Cerebellar nuclear complex (tissue), 1 donor: ENCODE measurements around the gene MAP2K2.

Experiments
- DNase-seq, 2 experiments: peaks; one replicate each; lab custom pipeline; 2025; lab: John Stamatoyannopoulos, UW

Gene MAP2K2

DNA sequence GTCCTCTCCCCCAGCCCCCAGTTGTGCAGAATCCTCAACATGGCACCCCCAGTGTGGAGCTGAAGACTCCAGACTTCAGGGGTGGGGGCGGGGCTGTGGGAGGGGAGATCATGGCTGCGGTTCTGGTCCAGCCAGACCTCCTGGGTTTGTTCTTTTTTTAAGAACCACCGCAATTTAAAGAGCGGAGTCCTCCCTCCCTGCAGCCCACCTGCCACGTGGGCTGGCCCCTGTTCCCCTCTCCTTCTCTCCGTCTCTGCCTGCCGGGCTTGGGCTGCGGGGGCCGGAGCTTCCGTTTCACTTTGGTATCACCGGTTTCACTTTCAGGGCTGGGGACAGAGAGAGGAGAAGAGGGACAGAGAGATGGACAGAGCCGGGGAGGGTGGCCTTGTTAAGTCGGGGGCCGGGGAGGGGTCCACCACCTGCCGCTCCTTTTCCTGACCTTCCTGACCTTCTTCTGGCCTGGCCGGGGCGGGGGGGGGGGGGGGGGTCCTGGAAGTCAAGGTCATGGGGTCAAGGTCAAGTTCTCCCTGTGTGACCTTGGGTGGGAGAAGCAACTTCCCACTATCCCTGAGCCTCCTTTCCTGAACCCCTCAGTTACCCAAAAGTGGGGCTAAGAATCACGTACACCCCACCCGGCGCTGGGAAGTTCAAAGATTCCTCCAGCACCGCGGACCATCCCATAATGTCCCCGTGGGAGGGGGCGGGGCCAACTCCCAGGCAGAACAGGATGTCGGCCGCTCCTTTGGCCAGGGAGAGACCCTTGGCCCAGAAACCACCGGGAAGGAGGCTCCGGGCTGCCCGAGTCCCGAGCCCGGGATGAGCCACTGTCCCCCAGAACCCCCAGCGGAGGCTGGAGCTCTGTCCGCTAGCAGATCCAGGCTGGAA, 45.9 kb downstream of the MAP2K2 start:
- DNase-seq = no peak

DNA sequence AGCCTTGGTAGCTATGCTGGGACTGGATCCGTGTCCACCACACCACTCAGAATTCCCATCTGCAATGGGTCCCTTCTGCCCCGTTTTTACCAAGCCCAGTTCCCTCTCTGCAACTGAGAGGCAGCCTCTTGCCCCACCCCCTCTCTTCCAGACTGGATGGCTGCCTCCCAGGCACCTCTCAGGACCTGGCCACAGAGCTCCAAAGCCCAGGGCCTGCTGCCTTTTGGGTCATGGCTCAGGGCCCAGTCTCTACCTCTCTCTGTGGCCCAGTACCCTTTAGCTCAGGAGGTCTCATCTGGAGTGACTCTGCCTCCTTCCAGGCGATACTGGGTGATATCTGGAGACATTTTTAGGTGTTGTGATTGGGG, 46.9 kb downstream of the MAP2K2 start:
- no peak for DNase-seq

DNA sequence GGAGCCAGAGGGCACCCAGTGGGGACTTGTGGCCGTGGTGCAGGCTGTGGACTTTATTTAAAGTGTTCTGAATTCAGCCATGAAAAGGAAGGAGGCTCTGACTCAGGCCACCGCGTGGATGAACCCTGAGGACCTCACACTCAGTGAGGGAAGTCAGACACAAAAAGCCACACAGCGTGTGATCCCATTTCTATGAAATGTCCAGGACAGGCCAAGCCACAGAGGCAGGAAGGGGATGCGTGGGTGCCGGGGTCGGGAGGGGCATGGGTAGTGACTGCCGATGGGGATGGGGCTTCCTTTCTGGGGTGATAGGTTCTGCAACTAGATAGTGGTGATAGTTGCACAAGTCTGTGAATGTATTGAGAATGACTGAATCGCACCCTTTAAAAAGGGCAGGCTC, 48.5 kb downstream of the MAP2K2 start:
- DNase-seq = no peak

DNA sequence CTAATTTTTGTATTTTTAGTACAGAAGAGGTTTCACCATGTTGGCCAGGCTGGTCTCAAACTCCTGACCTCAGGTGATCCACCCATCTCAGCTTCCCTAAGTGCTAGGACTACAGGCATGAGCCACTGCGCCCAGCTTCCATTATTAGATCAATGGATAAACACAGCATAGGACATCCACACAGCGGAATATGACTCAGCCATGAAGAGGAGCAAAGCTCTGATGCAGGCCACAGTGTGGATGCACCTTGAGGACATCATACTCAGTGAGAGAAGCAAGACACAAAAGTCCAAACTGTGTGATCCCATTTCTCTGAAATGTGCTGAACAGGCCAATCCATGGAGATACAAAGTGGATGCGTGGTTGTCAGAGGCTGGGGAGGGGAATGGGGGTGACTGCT, 52.3 kb downstream of the MAP2K2 start:
- no peak for DNase-seq

DNA sequence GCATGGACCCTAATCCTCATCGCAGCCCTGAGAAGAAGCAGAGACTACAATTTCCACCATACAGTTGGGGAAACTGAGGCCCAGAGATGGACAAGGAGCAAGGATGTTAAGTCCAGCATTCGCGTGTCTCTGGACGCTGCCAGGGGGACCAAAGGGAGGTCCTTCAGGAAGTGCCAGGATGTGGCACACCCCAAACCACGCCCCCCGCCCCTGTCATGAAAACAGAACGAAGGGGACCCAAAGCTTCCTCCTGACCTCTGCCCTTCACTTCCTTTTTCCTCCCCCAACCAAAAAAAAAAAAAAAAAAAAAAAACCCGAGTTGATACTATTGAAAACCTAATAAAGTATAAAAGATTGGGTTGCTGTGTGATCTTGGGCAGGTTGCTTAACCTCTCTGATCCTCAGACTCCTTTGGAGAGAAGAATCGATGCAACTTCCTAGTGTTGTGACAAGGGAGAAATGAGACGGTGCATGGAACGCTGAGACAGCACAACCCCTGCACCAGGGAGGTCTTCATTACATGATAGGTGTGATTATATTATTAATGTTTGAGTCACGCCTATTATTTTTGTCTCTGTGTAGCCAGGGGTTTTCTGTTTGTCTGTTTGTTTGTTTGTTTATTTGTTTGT, 54.5 kb downstream of the MAP2K2 start:
- no peak for DNase-seq

DNA sequence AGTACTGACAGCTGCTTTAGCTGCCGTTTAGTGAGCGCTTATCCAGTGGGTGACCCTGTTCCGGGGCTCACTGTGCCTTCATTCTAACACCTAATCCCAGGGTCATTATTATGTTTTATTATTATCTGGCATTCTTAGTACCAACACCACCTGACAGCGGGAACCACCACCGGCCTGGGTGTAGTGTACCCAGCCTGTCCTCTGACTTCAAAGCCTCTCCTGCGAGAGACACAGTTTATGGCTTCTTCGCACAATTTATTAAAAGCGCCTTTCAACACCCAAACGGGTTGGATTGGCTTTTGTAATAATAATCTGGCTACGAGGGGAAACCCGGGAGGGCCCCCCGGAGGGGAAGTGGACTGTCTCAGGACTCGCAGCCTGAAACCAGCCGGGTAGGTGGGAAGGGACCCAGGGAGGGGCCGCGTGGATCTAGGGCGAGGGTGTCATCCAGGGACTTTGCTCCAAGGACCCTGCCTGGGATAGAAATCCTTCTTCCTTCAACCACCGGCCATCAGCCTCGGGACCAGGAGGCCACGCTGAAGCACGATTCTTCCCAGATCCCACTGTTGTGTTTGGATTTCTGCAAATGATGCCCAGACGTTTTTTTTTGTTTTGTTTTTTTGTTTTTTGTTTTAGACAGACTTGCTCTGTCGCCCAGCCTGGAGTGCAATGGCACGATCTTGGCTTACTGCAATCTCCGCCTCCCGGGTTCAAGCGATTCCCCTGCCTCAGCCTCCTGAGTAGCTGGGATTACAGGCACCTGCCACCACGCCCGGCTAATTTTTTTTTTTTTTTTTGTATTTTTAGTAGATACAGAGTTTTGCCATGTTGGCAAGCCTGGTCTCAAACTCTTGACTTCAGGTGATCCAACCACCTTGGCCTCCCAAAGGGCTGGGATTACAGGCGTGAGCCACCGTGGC, 55.6 kb downstream of the MAP2K2 start:
- no peak for DNase-seq

DNA sequence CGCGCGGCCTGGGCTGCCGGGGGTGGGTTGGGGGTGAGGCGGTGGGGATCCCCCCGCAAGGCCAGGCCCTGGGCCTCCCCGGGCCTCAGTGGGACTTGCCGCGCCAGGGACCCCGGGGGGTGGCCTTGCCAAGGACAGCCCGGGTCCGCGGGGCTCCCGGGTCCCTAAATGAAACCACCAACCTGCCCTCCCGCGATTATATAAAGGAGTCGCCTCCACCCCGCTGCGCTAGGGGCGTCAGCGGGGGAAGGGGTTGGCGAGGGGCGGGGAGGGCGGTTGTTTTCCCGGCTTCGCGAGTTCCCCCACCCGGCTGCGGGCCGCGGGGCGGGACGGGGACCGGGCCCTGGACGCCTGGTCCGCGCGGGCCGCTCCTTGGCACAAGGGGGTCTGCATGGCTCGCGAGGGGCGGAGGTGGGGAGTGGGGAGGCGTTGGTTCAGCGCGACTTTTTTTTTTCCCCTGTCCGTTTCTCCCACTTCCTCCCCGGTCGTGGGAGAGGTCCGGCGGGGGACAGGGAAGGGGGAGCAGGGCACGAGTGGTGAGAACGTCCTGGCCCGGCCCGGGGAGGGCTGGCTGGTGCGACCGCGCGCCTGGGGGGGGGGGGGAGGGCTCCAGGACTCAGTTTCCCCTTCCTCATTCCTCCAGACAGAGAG, 56.4 kb downstream of the MAP2K2 start:
- no peak for DNase-seq

DNA sequence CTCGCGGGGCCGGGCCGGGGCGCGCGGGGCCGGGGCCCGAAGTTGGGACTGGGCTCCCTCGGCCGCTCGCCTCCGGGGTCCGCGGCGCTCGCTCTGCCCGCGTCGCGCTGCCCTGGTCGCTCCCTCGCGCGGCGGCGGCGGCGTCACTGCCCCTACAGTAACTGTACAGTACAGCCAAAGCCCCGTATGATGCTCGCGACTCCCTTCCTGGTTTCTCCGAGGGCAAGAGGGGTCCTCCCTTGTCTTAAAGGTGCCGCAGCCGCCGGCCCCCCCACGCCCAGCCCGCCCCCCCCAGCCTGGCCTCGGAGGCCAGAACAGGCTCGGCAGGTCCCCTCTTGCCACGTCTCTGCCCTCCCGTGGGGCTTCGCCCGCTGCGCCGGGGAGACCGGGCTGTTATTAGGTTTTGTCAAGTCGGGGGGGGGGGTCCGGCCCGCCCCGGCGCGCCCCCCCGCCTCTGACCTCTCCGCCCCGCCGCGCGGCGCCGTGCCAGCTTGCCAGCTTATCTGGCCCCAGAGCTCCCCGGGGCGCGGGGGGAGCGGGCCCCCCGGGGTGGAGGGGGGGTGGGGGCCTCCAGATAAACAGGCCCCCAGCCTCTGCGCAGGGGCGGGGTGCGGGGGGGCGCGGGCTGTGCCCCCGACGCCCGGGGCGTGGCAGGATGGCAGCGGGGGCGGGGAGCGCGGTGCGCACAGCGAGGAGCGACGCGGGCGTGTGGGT, 57.1 kb downstream of the MAP2K2 start, which contains the start of gene ZBTB7A:
Gene ZBTB7A (minus strand): TSS at position 218 of the 714 bp plus-strand sequence. CDS start 11,667 bp downstream, outside the sequence.
- no peak for DNase-seq

DNA sequence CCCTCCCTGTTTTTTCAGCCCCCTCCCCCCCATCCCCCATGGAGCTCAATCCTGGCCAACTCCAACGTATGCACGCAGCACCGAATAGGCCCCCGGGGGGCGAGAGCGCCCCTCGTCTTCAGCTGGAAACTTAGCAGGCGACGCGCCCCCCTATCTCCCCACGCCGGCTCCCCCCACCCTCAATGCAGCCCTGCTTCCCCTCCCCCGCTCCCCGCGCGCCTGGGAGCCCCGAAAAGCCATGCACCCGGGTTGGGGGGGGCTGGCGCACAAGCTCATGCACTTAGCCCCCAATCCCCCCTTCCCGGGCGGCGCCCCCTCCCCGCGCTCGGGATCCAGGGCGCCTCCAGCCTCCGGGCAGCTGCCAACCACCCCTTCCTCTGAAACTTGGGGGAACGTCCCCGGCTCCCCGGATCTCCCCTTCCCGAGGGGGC, 57.7 kb downstream of the MAP2K2 start:
- DNase-seq = no peak

DNA sequence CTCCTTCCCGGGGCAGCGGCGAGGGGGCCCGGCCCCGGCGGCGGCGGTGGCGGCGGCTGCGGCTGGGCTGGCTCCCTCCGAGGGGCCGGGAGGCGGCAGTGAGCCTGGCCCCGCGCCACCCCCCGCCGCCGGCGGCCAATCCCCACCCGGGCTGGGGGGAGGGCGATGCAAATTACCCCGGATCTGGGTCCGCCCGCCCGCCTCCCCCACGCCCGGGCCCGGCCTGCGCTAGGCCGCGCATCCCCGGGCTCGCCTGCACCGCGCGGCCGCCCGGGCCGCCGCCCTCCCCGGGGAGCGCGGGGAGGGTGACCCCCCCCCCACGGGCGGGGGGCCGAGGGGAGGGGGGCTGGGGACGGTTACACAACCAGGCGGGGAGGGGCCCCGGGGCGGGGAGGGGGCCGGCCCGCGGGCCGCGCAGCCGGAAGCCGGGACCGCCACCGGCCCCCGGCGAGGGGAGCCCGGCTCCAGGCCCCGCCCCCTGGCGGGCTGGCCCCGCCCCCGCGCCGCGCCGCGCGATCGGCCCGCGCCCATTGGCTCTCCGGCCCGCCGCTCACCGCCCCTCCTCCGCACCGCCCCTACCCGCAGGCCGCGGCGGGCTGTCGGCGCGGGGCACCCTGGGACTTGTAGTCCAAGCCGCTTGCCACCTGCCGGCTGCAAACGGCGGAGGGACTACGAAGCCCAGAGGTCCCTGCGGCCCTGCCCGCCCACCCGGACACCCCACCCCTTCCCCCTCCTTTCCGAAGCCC, 58.3 kb downstream of the MAP2K2 start:
- peak; percentile 70 to 74 for DNase-seq

DNA sequence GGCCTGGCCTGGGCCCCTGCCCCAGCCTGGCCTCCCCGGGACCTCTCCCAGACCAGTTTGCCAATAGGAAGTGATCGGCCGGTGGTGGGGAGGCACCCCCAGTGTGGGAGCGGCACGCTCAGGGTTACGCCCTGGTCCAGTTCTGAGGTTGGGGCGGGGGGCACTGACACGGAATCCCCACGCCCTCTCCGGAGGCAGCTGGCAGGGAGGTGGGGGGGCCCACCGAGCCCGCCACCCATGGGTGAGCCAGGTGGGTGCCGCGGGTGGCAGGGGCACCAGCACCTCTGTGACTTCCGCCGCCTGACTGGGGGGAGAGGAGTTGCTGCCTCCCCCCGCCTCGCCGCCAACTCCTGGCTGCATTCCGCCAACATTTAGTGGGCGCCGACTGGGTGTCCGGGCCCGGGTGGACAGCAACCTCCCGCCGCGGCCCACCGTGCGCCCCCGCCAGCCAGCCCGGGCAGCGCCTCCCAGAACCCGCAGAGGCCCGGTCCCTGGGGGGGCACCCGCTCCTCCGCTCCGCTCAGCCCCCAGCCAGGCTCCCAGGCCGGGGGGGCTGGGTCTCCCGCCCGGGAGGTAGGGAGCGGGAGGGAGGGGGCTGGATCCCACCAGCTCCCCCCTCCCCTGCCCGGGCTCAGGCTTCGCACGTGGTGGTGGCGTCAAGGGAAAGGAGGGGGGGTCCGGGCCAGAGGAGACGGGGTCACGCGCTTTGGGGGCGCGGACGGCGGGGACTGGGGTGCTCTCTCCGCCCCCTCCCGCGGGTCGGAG, 59.2 kb downstream of the MAP2K2 start:
- no peak for DNase-seq

DNA sequence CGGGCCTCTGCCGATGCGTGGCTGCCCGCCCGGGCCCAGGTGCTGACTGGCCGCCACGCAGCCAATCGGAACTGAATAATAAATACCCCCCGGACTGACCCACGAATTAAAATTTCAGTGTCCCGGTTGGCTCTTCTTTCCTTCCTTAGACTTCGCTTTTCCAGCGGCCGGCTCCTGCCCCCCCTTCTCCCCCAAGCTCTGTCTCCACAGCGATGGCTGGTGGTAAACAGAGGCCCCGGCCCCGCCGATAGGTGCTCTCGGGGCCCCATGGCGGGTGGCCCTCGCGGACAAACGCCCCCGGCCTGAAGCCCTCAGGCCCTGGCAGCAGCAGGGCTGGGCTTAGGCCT, 59.8 kb downstream of the MAP2K2 start:
- DNase-seq = no peak

DNA sequence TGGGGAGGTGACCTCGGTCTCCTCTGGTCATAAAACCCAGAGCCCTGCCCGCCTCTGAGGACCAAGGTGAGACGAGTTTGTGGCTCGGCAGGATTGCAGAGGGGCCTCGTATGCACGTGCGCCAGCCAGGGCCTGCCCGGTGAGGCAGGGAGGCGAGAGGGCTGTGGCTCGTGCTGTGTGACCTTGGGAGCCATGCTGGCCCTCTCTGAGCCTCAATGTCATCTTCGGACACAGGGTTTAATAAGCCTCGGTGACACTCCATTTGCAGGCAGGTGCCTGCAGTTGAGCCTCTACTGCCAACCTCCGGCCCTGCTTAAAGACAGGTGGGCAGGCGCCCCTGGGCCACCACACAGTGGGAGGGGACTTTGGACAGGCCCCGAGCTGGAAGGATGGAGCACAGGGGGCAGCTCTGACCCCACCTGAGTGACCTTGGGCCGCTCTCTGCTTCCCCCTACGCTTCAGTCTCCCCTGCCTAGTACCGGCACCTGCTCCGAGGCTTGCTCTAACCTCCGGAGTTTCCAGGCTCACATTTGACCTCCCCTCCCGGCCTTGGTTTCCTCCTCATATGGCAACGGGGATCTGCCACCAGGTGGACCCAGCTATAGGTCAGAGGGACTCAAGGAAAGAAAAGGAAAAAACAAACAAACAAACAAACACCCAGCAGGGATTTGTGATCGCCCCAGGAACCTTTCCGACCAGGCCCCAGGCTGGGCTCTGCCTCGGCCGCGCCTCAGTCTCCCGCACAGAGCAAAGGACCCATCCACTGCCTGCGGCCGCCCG, 60.4 kb downstream of the MAP2K2 start:
- no peak for DNase-seq

DNA sequence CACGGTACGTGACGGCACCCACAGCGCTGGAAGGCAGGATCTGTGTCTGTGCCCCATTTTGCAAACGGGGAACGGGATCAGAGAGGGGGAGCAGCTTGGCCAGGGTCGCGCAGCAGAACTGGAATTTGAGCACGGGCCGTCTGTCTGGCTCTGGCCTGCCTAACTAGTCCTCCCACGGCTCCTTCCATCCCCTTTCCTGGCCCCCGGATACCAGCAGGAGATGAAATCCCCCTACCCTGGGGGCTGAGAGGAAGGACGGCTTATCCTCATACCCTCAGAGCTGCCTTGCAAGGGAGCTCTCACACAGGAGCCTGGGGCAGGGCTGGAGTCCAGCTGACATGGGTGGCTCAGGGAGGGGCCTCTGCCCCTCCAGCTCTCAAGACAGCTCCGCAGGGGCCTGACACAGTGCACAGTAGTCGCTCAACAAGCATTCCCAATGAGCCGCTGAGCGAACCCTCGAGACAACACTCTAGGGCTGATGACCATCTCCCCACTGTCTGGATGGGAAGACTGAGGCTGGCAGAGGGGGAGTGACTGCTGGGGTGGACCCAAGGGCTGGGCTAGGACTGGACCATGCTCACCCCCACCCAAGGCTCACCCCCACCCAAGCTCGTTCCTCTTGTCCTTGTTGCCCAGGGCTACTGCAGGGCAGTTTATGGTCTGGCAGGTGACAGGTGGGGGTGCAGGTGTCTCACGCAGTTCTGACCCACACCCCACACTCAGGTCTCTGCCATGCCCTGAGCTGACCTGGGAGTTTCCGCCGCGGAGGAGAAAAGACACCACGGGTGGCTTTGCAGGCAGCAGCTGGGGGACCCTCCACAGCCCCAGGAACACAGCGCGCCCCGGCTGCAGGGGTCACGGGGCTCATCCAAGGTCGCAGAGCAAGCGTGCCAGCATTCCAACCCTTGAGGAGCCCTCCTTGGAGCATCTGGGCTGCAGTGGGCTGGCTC, 61.2 kb downstream of the MAP2K2 start:
- no peak for DNase-seq

DNA sequence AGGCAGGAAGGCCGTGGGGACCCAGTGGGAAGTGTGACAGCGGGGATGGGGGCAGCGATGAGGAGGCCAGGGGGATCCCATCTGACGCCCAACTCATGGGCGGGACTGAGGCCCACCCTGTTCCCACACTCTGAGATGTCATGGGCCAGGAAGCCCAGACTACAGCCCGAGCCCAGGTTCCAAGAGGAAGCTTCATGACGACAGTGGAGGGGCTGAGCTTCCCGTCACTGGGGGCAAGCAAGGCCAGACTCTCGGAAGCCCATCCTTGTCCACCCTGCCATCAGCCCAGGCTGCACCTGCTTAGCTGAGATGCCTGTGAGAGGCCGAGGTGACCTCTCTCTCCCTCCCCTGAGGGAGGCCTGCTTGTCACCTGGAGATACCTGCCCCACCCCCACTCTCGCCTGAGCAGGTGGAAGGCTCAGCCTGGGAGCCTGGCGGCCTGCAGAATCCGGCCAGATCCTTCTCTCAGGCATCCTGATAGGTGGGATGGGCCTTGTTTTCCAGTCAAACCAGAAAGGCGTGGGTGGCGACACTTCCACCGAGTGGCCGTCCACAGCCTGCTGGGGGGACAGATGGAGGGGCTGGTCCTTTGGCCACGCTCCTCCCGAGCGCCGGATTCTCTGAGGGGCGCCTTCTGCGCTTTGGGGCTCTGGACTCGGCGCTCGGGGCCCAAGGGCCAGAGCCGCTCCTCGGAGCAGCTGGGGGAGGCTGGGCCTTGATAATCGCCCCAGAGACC, 62.1 kb downstream of the MAP2K2 start:
- DNase-seq = peak; percentile 29 to 92

DNA sequence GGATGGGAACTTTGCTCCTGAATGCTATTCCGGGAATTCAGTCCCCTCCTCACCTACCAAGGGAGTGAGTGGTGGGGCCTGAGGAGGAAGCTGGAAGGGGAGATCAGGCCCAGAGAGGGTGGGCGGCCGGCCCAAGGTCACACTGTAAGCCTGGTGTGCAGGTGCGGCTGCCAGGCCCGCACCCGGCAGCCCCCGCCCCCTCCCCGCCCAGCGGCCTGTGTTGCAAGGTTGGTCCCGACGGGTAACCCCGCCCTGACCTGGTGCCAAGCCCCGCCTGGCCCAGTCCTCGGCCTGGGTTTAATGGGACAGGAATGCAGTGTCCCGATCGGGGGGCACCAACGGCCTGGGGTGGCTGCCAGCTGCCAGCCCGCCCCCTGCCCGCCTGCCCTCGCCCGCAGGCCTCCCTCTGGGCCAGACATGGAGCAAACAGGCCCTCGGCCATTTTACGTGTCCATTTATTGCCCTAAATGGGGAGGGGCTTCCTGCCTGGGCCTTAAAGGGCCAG, 62.7 kb downstream of the MAP2K2 start:
- DNase-seq = no peak

DNA sequence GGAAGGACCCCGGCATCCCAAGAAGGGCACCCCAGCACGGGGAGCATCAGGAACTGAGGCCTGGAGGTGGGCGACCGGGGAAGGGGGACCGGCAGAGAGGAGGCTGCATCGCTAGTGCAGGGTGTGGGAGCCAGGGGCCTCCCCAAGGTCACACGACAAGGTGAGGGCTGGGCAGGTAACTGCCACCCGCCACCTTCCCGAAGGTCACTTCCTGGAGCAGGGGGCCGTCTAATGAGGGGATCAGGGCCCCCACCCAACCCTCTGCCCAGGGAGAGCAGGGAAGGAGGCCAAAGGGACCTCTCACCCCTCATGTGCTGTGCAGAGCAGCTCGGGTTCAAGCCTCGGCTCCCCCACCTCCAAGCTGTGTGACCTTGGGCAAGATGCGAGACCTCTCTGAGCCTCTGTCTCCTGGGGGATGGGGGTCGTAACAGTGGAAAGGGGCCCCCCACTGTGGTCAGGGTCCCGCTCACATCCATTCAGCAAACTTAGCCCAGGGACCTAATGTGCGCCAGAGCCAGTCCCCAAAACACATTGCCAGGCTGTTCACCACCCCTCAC, 63.2 kb downstream of the MAP2K2 start:
- no peak for DNase-seq
